T-helper 2 cell treated with Interferon-gamma antibody and Interleukin-4, amounts not matched to agents 5 μg/mL and 100 μg/mL, for 36 hours (primary cell): Measurements from ENCODE around the gene PRIMA1.

Source experiments
- DNase-seq: peaks from one replicate; pipeline ENCODE4 v3.0.0; 2021; ENCODE audit warnings: low spot score
- H3K27ac Mint-ChIP-seq: one replicate; pipeline ENCODE4 v1.8.0; 2021; ENCODE audit warnings: mild to moderate bottlenecking, mixed read lengths
- H3K27me3 Mint-ChIP-seq: one replicate; pipeline ENCODE4 v1.8.0; 2021; ENCODE audit warnings: low read depth, mixed read lengths
- H3K36me3 Mint-ChIP-seq: one replicate; pipeline ENCODE4 v1.8.0; 2021; ENCODE audit warnings: low read depth, mixed read lengths
- H3K4me1 Mint-ChIP-seq: one replicate; pipeline ENCODE4 v1.8.0; 2021; ENCODE audit warnings: low read depth, mixed read lengths
- H3K4me3 Mint-ChIP-seq: one replicate; pipeline ENCODE4 v1.8.0; 2022; ENCODE audit warnings: mild to moderate bottlenecking, moderate library complexity, mixed read lengths
- H3K9me3 Mint-ChIP-seq: one replicate; pipeline ENCODE4 v1.8.0; 2021; ENCODE audit warnings: mixed read lengths

PRIMA1 gene

GRCh38 chr14:93788543-93789227 is 400 bp upstream of the PRIMA1 start:
- H3K36me3 Mint-ChIP-seq: no peaks in the 10 kb centered on the region
- DNase-seq: no peak
- H3K27me3 Mint-ChIP-seq: peaks cover 68% of the 10 kb centered on the region
- H3K27ac Mint-ChIP-seq: no peak overlapping the region
- H3K9me3 Mint-ChIP-seq: no peaks in the 10 kb centered on the region
- H3K4me1 Mint-ChIP-seq: no peaks in the 10 kb centered on the region
- no peak overlapping the region for H3K4me3 Mint-ChIP-seq

- H3K9me3 Mint-ChIP-seq: no peaks in the 10 kb centered on the region
- H3K4me3 Mint-ChIP-seq: no peak overlapping the region
- H3K4me1 Mint-ChIP-seq: no peaks in the 10 kb centered on the region
- no peak overlapping the region for H3K27ac Mint-ChIP-seq
- no peak for DNase-seq
- H3K27me3 Mint-ChIP-seq: peaks cover 68% of the 10 kb centered on the region
- no peaks in the 10 kb centered on the region for H3K36me3 Mint-ChIP-seq
These were observed 606 bp downstream of the PRIMA1 start for GRCh38 chr14:93787465-93788292.

GRCh38 chr14:93785423-93785822 is 2.9 kb downstream of the PRIMA1 start:
- Mint-ChIP-seq H3K27ac (no peak overlapping the region), H3K27me3 (peaks cover 50% of the 10 kb centered on the region), H3K9me3 (no peaks in the 10 kb centered on the region), H3K36me3 (no peaks in the 10 kb centered on the region), H3K4me1 (no peaks in the 10 kb centered on the region), H3K4me3 (no peak overlapping the region)
- no peak for DNase-seq

GRCh38 chr14:93784878-93785277 is 3.4 kb downstream of the PRIMA1 start:
- Mint-ChIP-seq H3K27me3 (peaks cover 45% of the 10 kb centered on the region), H3K36me3 (no peaks in the 10 kb centered on the region), H3K4me1 (no peaks in the 10 kb centered on the region), H3K27ac (no peak overlapping the region), H3K4me3 (no peak overlapping the region), H3K9me3 (no peaks in the 10 kb centered on the region)
- DNase-seq: no peak

DNA sequence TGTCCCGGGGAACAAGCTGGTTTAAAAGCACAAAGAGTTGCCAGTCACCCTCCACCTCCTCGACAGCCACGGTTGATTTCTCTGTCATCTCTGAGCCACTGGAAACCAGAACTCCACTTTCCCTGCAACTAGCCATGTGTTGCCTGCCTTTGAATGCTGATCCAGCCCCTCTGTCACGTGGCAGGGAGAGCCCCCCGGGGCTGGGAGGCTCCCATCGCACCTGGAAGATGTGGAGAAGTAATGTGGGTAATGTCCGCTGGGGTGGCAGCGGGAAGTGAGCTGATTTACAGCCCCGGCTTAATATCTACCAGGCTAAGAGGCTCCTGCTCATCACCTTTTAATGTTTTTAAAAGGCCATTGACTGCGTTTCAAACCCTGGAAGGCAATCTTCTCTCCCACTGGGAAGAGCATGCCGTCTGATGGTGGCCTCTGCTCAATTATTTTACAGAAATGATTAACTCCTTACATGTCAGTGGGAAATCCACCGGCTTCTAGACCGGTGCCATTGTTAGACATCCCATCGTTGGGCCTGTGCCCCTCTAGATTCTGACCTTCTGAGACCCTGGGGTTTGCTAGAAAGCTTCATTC is 7.4 kb downstream of the PRIMA1 start:
- H3K4me1 Mint-ChIP-seq: no peaks in the 10 kb centered on the region
- no peak overlapping the region for H3K4me3 Mint-ChIP-seq
- no peaks in the 10 kb centered on the region for H3K9me3 Mint-ChIP-seq
- H3K27ac Mint-ChIP-seq: no peak overlapping the region
- H3K36me3 Mint-ChIP-seq: no peaks in the 10 kb centered on the region
- H3K27me3 Mint-ChIP-seq: peaks cover 17% of the 10 kb centered on the region
- DNase-seq: no peak

- DNase-seq: no peak
- H3K4me1 Mint-ChIP-seq: no peaks in the 10 kb centered on the region
- no peaks in the 10 kb centered on the region for H3K36me3 Mint-ChIP-seq
- H3K9me3 Mint-ChIP-seq: no peaks in the 10 kb centered on the region
- peaks cover 3% of the 10 kb centered on the region for H3K27me3 Mint-ChIP-seq
- no peak overlapping the region for H3K4me3 Mint-ChIP-seq
- H3K27ac Mint-ChIP-seq: no peak overlapping the region
These were observed 9.2 kb downstream of the PRIMA1 start for GRCh38 chr14:93778856-93779629.

DNA sequence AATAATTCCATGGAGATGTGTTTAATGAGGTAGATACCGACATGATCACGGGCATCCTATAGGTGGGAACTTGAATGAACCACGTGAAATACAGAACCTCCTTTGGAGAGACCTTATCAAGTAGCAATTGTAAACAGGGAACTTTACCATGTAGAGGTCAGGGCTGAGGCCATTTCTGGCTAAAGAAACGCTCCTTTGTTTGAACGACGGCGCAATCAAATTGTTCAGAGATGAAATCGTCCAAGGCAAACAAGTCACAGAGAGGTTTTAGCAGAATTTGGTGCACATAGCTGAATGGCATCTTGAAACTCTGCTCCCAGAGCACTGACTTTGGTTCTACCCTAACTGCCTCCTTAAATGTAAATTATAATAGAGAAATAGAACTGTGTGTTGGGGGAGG is 9.8 kb downstream of the PRIMA1 start:
- Mint-ChIP-seq H3K4me3 (no peak overlapping the region), H3K27ac (no peak overlapping the region), H3K36me3 (no peaks in the 10 kb centered on the region), H3K4me1 (no peaks in the 10 kb centered on the region), H3K27me3 (peaks cover 3% of the 10 kb centered on the region), H3K9me3 (no peaks in the 10 kb centered on the region)
- no peak for DNase-seq

DNA sequence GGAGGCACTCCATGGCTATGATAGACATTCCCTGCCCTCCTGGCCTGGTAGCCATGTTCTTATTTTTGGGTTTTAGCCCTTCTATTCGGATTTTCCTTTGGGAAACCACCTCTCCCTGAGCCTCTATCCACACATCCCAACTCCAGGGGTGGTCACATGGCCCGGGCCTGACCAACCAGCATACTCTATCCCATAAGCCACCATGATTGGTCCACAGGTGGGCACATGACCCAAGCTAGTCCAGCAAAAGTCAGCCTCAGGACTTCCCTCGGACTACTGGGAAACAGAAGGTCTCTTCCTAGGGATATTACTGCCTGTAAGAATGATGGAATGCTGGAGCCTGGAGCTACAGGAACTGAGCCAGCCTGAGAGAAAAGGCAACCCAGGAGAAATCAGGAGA is 12.5 kb downstream of the PRIMA1 start:
- no peaks in the 10 kb centered on the region for H3K9me3 Mint-ChIP-seq
- H3K27ac Mint-ChIP-seq: no peak overlapping the region
- DNase-seq: no peak
- H3K4me3 Mint-ChIP-seq: no peak overlapping the region
- no peaks in the 10 kb centered on the region for H3K27me3 Mint-ChIP-seq
- H3K4me1 Mint-ChIP-seq: no peaks in the 10 kb centered on the region
- no peaks in the 10 kb centered on the region for H3K36me3 Mint-ChIP-seq

- H3K9me3 Mint-ChIP-seq: no peaks in the 10 kb centered on the region
- H3K4me3 Mint-ChIP-seq: no peak overlapping the region
- H3K36me3 Mint-ChIP-seq: no peaks in the 10 kb centered on the region
- DNase-seq: no peak
- H3K4me1 Mint-ChIP-seq: no peaks in the 10 kb centered on the region
- peaks cover 1% of the 10 kb centered on the region for H3K27me3 Mint-ChIP-seq
- no peak overlapping the region for H3K27ac Mint-ChIP-seq
These were observed 13.1 kb downstream of the PRIMA1 start for GRCh38 chr14:93775158-93775557.

DNA sequence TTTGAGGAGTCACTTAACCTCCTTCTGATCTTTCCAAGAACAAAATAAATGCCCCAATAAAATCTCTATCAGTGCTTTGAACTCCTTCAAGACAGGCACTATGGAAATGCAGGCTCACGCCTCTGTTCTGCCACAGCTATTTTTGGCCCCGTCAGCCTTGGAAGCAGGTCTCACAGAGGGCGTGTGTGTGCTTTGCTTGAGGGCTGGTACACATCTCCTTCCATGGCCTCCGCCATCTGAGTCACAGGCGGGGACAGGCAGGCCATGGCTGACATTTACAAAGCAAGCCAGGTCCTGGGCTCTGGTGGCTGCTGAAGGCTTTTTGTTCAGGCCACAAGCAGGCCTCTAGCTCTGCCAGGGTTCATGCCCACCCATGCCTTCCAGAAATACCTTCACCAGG is 16.0 kb downstream of the PRIMA1 start:
- no peaks in the 10 kb centered on the region for H3K36me3 Mint-ChIP-seq
- H3K27ac Mint-ChIP-seq: no peak overlapping the region
- no peaks in the 10 kb centered on the region for H3K4me1 Mint-ChIP-seq
- DNase-seq: no peak
- peaks cover 4% of the 10 kb centered on the region for H3K27me3 Mint-ChIP-seq
- no peaks in the 10 kb centered on the region for H3K9me3 Mint-ChIP-seq
- H3K4me3 Mint-ChIP-seq: no peak overlapping the region

- no peak for DNase-seq
- Mint-ChIP-seq H3K36me3 (no peaks in the 10 kb centered on the region), H3K27ac (no peak overlapping the region), H3K27me3 (peaks cover 4% of the 10 kb centered on the region), H3K4me1 (no peaks in the 10 kb centered on the region), H3K4me3 (no peak overlapping the region), H3K9me3 (no peaks in the 10 kb centered on the region)
These were observed 22.3 kb downstream of the PRIMA1 start for GRCh38 chr14:93765970-93766369.

- Mint-ChIP-seq H3K4me1 (no peaks in the 10 kb centered on the region), H3K27me3 (peaks cover 8% of the 10 kb centered on the region), H3K9me3 (no peaks in the 10 kb centered on the region), H3K4me3 (no peak overlapping the region), H3K36me3 (no peaks in the 10 kb centered on the region), H3K27ac (no peak overlapping the region)
- DNase-seq: no peak
These were observed 23.1 kb downstream of the PRIMA1 start for GRCh38 chr14:93765155-93765554.

DNA sequence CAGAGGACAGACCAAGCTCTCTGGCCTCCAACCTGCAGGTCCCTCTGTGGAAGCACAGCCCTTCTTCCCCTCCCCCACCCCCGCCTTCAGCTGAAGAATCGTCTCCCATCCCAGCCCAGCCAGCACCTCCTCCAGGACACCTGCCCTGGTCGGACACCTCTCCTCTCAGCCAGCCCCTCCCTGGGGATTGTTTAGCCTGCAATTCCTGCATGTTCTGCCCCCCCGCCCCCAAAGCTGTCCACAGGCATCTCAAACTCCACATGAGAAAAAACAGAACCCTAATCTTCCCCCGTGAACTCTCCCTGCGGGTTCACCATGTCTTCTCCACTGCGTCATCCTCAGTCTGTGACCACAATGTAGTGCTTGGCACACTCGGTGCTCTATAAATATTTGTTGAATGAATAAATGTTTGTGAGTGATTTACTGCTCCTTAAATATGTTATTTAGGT is 24.1 kb downstream of the PRIMA1 start:
- Mint-ChIP-seq H3K4me1 (no peaks in the 10 kb centered on the region), H3K4me3 (no peak overlapping the region), H3K27me3 (peaks cover 8% of the 10 kb centered on the region), H3K36me3 (no peaks in the 10 kb centered on the region), H3K27ac (no peak overlapping the region), H3K9me3 (no peaks in the 10 kb centered on the region)
- DNase-seq: no peak
